ENCODE results near the gene JMJD4. TPM values are rescaled to one million over a fixed set of nuclear protein-coding genes. Genes with fewer than 3 reads are reported as not detected.

Gene JMJD4
- total and polyA plus RNA-seq, 2 of the 8 experiments (the other 6 are each of a cell fraction or from before 2014, with no cell fraction given): 13.2 to 23.3 TPM

DNA sequence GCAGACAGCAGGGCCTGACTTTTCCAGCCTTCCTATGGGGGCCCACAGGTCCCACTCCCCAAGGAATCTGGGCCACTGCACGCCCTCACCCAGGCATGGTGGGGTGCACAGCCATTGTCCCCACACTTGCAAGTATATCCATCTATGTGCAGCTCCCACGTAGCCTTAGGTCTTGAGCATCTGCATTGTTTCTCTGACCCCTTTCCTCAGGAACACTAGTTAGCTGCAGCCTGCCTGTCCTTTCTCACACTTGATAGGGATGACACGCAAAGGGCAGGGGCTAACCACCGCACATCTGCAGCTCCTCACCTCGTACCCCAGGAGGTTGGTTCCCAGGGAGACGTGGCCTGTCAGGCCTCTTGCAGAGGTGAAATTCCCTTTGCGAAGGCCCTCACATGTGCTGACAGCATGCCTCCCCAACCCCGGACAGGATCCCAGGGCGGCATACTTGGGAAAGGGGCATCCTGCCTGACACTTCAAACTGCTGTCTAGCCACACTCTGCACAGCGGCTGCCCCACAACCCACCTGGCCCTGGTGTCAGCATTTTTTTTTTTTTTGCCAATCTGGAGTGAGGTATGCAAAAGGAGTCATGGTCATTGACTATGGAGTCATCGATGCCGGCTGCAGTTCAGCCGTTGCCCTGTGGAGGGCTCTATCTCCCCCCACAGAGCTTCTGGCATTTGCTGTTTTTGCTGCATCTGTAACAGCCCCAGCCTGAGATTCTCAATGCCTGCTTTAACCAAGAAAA, 5.0 kb downstream of the JMJD4 start (continued):
- TF ChIP-seq, protein P1, sequence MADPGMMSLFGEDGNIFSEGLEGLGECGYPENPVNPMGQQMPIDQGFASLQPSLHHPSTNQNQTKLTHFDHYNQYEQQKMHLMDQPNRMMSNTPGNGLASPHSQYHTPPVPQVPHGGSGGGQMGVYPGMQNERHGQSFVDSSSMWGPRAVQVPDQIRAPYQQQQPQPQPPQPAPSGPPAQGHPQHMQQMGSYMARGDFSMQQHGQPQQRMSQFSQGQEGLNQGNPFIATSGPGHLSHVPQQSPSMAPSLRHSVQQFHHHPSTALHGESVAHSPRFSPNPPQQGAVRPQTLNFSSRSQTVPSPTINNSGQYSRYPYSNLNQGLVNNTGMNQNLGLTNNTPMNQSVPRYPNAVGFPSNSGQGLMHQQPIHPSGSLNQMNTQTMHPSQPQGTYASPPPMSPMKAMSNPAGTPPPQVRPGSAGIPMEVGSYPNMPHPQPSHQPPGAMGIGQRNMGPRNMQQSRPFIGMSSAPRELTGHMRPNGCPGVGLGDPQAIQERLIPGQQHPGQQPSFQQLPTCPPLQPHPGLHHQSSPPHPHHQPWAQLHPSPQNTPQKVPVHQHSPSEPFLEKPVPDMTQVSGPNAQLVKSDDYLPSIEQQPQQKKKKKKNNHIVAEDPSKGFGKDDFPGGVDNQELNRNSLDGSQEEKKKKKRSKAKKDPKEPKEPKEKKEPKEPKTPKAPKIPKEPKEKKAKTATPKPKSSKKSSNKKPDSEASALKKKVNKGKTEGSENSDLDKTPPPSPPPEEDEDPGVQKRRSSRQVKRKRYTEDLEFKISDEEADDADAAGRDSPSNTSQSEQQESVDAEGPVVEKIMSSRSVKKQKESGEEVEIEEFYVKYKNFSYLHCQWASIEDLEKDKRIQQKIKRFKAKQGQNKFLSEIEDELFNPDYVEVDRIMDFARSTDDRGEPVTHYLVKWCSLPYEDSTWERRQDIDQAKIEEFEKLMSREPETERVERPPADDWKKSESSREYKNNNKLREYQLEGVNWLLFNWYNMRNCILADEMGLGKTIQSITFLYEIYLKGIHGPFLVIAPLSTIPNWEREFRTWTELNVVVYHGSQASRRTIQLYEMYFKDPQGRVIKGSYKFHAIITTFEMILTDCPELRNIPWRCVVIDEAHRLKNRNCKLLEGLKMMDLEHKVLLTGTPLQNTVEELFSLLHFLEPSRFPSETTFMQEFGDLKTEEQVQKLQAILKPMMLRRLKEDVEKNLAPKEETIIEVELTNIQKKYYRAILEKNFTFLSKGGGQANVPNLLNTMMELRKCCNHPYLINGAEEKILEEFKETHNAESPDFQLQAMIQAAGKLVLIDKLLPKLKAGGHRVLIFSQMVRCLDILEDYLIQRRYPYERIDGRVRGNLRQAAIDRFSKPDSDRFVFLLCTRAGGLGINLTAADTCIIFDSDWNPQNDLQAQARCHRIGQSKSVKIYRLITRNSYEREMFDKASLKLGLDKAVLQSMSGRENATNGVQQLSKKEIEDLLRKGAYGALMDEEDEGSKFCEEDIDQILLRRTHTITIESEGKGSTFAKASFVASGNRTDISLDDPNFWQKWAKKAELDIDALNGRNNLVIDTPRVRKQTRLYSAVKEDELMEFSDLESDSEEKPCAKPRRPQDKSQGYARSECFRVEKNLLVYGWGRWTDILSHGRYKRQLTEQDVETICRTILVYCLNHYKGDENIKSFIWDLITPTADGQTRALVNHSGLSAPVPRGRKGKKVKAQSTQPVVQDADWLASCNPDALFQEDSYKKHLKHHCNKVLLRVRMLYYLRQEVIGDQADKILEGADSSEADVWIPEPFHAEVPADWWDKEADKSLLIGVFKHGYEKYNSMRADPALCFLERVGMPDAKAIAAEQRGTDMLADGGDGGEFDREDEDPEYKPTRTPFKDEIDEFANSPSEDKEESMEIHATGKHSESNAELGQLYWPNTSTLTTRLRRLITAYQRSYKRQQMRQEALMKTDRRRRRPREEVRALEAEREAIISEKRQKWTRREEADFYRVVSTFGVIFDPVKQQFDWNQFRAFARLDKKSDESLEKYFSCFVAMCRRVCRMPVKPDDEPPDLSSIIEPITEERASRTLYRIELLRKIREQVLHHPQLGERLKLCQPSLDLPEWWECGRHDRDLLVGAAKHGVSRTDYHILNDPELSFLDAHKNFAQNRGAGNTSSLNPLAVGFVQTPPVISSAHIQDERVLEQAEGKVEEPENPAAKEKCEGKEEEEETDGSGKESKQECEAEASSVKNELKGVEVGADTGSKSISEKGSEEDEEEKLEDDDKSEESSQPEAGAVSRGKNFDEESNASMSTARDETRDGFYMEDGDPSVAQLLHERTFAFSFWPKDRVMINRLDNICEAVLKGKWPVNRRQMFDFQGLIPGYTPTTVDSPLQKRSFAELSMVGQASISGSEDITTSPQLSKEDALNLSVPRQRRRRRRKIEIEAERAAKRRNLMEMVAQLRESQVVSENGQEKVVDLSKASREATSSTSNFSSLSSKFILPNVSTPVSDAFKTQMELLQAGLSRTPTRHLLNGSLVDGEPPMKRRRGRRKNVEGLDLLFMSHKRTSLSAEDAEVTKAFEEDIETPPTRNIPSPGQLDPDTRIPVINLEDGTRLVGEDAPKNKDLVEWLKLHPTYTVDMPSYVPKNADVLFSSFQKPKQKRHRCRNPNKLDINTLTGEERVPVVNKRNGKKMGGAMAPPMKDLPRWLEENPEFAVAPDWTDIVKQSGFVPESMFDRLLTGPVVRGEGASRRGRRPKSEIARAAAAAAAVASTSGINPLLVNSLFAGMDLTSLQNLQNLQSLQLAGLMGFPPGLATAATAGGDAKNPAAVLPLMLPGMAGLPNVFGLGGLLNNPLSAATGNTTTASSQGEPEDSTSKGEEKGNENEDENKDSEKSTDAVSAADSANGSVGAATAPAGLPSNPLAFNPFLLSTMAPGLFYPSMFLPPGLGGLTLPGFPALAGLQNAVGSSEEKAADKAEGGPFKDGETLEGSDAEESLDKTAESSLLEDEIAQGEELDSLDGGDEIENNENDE (IDR thresholded peaks at IDR 0.05; ENCODE audit: insufficient replicate concordance, low read length): no peak
- TF ChIP-seq BRCA1 (IDR thresholded peaks at IDR 0.05; ENCODE audit: low read depth, low read length) (no peak), KDM4A (IDR thresholded peaks at IDR 0.05; ENCODE audit: low read depth, low read length, severe bottlenecking) (no peak), SAP30 (IDR thresholded peaks at IDR 0.05; ENCODE audit: insufficient read depth, insufficient replicate concordance, low read length) (no peak), KDM1A (IDR thresholded peaks at IDR 0.05; ENCODE audit: borderline replicate concordance, low read length) (no peak), SIRT6 (IDR thresholded peaks at IDR 0.05; ENCODE audit: low read length) (no peak), NANOG (IDR thresholded peaks at IDR 0.05; ENCODE audit: insufficient read depth, low read depth, low read length, poor library complexity, severe bottlenecking) (no peak)
- TF ChIP-seq, protein P2, sequence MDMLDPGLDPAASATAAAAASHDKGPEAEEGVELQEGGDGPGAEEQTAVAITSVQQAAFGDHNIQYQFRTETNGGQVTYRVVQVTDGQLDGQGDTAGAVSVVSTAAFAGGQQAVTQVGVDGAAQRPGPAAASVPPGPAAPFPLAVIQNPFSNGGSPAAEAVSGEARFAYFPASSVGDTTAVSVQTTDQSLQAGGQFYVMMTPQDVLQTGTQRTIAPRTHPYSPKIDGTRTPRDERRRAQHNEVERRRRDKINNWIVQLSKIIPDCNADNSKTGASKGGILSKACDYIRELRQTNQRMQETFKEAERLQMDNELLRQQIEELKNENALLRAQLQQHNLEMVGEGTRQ (IDR thresholded peaks at IDR 0.05; ENCODE audit: low read length): no peak

Data from H1 (cell line).